ENCODE results near the gene SRI. TPM values are rescaled to one million over a fixed set of nuclear protein-coding genes. Genes with fewer than 3 reads are reported as not detected.

The SRI gene
- total RNA-seq, 4 donors from 2014 or later = 17.9 to 78.6 (median 44.2) TPM

DNA sequence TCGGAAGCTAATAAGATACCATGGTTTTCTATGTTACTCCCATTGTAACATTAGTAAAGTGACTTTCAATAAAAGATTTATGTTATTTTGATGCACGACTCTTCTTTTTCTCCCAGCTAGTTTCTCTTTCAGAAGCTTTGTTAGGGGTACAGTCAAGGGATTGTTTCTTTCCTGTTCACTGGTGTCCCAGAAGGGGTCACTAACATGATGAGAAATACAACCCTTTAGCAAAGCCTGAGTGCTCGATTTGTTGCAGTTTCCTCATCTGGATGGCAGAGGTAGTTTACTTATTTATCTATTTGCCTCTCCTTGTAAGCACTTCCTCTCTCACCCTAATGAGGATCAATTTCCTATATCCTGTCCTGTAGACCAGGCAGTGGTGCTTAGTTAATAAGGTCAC is 17.0 kb downstream of the SRI start:
- TF ChIP-seq POLR2A (IDR thresholded peaks at IDR 0.05) = no peak
- no peak for TF ChIP-seq CTCF (IDR thresholded peaks at IDR 0.05)
- Histone ChIP-seq H3K27ac (no peak overlapping the region), H3K27me3 (no peaks in the 10 kb centered on the region), H3K4me3 (no peak overlapping the region), H3K9me3 (no peaks in the 10 kb centered on the region), H3K36me3 (no peaks in the 10 kb centered on the region), H3K4me1 (no peaks in the 10 kb centered on the region)
- no peak for DNase-seq
- intact Hi-C loops (cut with DNase I; ENCODE audit: low total_unique reads) = no loop called here

- no peak overlapping the region for H3K4me3 ChIP-seq
- no peak for DNase-seq
- H3K9me3 ChIP-seq = no peaks in the 10 kb centered on the region
- H3K36me3 ChIP-seq = no peaks in the 10 kb centered on the region
- intact Hi-C loops (cut with DNase I; ENCODE audit: low total_unique reads) = no loop called here
- H3K27ac ChIP-seq = no peak overlapping the region
- TF ChIP-seq CTCF (IDR thresholded peaks at IDR 0.05) (no peak), POLR2A (IDR thresholded peaks at IDR 0.05) (no peak)
- H3K4me1 ChIP-seq = no peaks in the 10 kb centered on the region
- H3K27me3 ChIP-seq = no peaks in the 10 kb centered on the region
Measured at GRCh38 chr7:88202278-88202677, 17.6 kb downstream of the SRI start.

DNA sequence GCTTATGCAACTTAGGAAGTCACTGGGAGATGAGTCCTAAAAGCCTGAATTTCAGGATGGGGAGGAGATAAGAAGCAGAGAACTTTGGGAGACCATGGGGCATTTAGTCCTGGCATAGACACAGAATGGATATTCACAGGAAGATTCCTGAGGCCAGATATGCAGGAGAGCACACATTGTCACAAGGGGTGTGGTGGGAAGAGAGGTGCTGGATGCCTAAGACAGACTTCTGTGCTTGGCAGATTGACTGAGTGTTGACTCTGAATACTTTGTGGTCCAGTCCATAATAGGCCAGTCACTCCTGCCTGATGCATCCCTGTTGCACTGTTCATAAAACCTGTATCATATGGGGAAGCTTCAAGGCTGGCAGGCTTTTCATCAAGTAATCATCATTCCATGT is 18.5 kb downstream of the SRI start:
- Histone ChIP-seq H3K4me1 (no peaks in the 10 kb centered on the region), H3K27ac (no peak overlapping the region), H3K27me3 (no peaks in the 10 kb centered on the region), H3K9me3 (no peaks in the 10 kb centered on the region), H3K4me3 (no peak overlapping the region), H3K36me3 (no peaks in the 10 kb centered on the region)
- intact Hi-C loops (cut with DNase I; ENCODE audit: low total_unique reads) = no loop called here
- TF ChIP-seq CTCF (IDR thresholded peaks at IDR 0.05) (no peak), POLR2A (IDR thresholded peaks at IDR 0.05) (no peak)
- no peak for DNase-seq

GRCh38 chr7:88200789-88201188 is 19.0 kb downstream of the SRI start:
- Histone ChIP-seq H3K27me3 (no peaks in the 10 kb centered on the region), H3K4me3 (no peak overlapping the region), H3K36me3 (no peaks in the 10 kb centered on the region), H3K4me1 (no peaks in the 10 kb centered on the region), H3K27ac (no peak overlapping the region), H3K9me3 (no peaks in the 10 kb centered on the region)
- no peak for TF ChIP-seq CTCF (IDR thresholded peaks at IDR 0.05)
- no peak for TF ChIP-seq POLR2A (IDR thresholded peaks at IDR 0.05)
- no peak for DNase-seq
- intact Hi-C loops (cut with DNase I; ENCODE audit: low total_unique reads) = no loop called here

GRCh38 chr7:88200261-88200660 is 19.6 kb downstream of the SRI start:
- no peaks in the 10 kb centered on the region for H3K4me1 ChIP-seq
- no peaks in the 10 kb centered on the region for H3K36me3 ChIP-seq
- TF ChIP-seq POLR2A (IDR thresholded peaks at IDR 0.05) = no peak
- TF ChIP-seq CTCF (IDR thresholded peaks at IDR 0.05) = no peak
- no peak overlapping the region for H3K27ac ChIP-seq
- intact Hi-C loops (cut with DNase I; ENCODE audit: low total_unique reads) = no loop called here
- DNase-seq = no peak
- H3K4me3 ChIP-seq = no peak overlapping the region
- H3K9me3 ChIP-seq = no peaks in the 10 kb centered on the region
- H3K27me3 ChIP-seq = no peaks in the 10 kb centered on the region

Measured in uterus (tissue), 4 donors.